GM18861 (cell line): Measurements from ENCODE around the gene EVX2.

Experiments used
- ATAC-seq: cut with Tn5 transposase; IDR thresholded peaks from one replicate; pipeline ENCODE4 v1.9.1; 2021; ENCODE audit not compliant: unreplicated experiment

The EVX2 gene

GRCh38 chr2:176096986-176097819 lies 13.4 kb upstream of the EVX2 start:
- ATAC-seq: peak; percentile 93

- ATAC-seq: no peak
Measured at GRCh38 chr2:176096243-176096985, 12.7 kb upstream of the EVX2 start.

- no peak for ATAC-seq
Measured at GRCh38 chr2:176095421-176095820, 11.7 kb upstream of the EVX2 start.

- ATAC-seq: no peak
Measured at GRCh38 chr2:176094349-176094748, 10.6 kb upstream of the EVX2 start.

- ATAC-seq: no peak
Measured at GRCh38 chr2:176093898-176094249, 10.1 kb upstream of the EVX2 start.

GRCh38 chr2:176093145-176093897 lies 9.6 kb upstream of the EVX2 start:
- no peak for ATAC-seq

- no peak for ATAC-seq
Measured at GRCh38 chr2:176092270-176093144, 8.7 kb upstream of the EVX2 start, which contains the start of gene HOXD13. TSS of gene HOXD13 (plus strand) at chr2:176092721. CDS start at chr2:176092891, 170 bp downstream.

GRCh38 chr2:176091329-176092258 lies 7.8 kb upstream of the EVX2 start:
- no peak for ATAC-seq

GRCh38 chr2:176090862-176091261 lies 7.1 kb upstream of the EVX2 start:
- ATAC-seq: no peak

- ATAC-seq: no peak
Measured at GRCh38 chr2:176089843-176090395, 6.2 kb upstream of the EVX2 start.

- ATAC-seq: no peak
Measured at GRCh38 chr2:176088937-176089842, 5.4 kb upstream of the EVX2 start.

GRCh38 chr2:176088048-176088936 lies 4.5 kb upstream of the EVX2 start:
- no peak for ATAC-seq

GRCh38 chr2:176087330-176088047 lies 3.7 kb upstream of the EVX2 start:
- no peak for ATAC-seq

GRCh38 chr2:176085861-176086771 lies 2.4 kb upstream of the EVX2 start:
- ATAC-seq: no peak

- ATAC-seq: no peak
Measured at GRCh38 chr2:176085120-176085788, 1.5 kb upstream of the EVX2 start.
